NCI-H2107 (cell line): ENCODE results near the gene TNFSF13.
"Not testable (repeated sequence)": the region's sequence is repeated elsewhere in the genome, so short reads cannot be mapped to it uniquely, and the experiment has no call there.

Experiments used
- DNase-seq: peaks from one replicate; lab custom pipeline; 2025; lab: John Stamatoyannopoulos, UW

Gene TNFSF13

DNA sequence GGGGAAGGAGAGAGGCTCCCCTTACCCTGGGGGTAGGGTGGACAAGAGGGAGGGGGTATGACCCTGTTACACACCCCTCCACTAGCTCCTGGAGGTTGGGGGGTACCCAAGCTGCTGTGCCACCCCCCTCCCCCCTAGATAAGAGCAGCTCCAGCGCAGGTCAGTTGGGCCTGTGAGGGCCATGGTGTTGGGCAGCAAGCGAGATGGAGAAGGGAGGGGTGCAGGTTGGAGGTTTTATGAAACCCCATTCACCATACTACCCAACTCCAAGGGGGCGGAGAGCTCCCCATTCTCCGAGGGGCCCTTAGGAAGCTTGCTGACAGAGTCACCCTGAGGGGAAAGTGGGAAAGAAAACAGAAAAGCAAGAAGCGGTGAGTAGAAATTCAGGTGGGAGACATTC lies 33.0 kb downstream of the TNFSF13 start:
- DNase-seq, result no peak

DNA sequence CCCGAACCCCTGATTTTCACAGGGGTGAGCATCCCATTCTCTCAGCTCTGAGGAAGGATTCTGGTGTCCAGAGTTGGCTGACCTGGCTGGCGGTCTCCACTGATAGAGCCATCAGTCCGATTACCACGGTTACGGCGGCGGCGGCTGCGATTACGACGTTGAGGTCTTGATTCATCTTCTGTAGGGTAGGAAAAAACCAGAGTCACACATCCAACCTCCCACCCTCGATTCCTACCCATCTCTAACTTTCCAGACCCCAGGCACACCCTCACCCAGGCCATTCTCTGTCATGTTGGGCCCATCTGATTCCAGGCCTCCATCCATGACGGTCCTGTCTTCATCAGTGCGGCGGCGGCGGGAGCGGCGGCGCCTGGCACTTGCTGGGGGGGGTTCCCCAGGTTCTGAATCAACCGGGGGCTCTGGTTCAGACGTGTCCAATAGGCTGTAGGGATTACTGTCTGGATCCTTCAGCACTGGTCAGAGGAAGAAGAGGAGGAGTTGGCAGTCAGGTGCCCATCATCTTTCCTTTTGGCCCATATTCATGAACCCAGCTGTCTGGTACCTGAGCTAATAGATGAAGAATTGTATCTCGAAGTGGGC lies 34.0 kb downstream of the TNFSF13 start:
- no peak for DNase-seq

DNA sequence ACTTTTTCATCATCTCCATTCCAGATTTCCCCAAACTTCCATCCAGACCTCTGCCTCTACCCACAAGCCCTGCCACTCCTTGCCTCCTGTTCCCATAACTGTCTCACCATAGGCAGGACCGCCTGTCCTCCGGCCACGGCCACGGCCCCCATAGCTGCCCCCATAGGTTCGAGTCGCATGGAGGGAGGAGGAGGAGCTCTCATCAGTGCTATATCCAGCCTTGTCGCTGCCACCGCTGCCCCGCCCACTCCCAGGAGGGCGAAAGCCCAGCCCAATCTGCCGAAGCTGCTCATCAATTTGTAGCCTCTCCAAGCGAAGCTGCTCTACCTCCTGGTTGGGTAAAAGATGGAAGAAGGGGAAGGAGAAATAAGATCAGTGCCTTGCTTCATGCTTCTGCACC lies 34.7 kb downstream of the TNFSF13 start:
- DNase-seq, result no peak

DNA sequence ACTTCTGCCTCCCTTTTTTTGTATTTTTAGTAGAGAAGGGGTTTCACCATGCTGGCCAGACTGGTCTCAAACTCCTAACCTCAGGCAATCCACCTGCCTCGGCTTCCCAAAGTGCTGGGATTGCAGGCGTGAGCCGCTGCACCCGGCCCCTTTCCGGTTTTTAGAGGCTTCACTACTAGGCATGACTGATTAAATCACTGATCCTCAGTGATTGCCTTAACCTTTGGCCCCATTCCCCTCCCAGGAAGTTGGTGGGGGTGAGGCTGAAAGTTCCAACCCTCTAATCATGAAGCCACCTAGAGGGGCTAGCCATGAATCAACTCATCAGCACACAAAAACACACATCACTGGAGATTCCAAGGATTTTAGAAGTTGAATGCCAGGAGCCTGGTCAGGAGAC lies 39.0 kb downstream of the TNFSF13 start:
- not testable (repeated sequence) for DNase-seq

DNA sequence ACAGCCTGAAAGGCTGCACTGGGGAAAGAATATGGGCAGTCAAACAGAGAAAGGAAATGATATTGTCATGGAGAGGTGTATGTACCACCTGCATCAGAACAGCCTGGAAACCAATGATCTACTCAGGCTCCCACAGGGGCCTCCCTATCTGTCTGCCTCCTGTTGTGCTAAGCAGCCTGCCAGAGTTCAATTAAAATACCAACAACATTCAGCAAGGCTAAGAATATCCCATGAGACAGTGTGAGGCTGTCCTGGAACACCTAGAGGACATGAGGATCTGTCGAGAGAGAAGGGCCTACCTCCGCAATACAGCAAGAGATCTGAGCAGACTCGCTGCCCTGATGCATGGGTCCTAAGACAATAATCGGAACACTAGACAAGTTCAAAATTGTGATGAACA lies 47.7 kb downstream of the TNFSF13 start:
- no peak for DNase-seq

DNA sequence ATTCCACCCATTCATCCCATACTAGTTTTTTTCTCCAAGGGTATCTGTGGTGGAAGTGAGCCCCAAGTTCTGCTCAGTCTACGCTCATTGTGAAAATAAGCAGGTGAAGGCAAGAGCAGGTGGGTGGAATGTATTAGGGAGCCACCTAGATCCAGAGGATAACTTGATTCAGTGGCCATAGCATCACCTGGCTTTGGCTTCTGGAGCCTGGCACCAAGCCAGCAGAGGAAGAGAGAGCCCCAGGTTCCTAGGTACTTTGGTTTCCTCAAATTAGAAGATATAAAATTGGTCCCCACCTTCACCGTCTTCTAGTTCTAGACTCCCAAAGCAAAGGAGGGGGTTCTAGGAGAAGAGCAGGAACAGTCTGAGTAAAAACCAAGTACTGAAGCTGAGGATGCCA lies 52.1 kb downstream of the TNFSF13 start:
- no peak for DNase-seq
